ENCODE measurements around the gene TPST2. TPM values are rescaled to one million over a fixed set of nuclear protein-coding genes. Genes with fewer than 3 reads are reported as not detected.

TPST2 gene
- total RNA-seq, 4 donors from 2014 or later, result 26.8 to 47.9 (median 38.5) TPM

- Histone ChIP-seq H3K27ac (no peak overlapping the region), H3K27me3 (no peaks in the 10 kb centered on the region), H3K9me3 (no peaks in the 10 kb centered on the region), H3K4me1 (no peaks in the 10 kb centered on the region), H3K4me3 (no peak overlapping the region), H3K36me3 (no peaks in the 10 kb centered on the region)
- TF ChIP-seq POLR2A (IDR thresholded peaks at IDR 0.05) (no peak), CTCF (IDR thresholded peaks at IDR 0.05) (no peak)
- DNase-seq, result no peak
Measured at GRCh38 chr22:26559961-26560575, 29.9 kb downstream of the TPST2 start.

GRCh38 chr22:26558248-26558895 lies 31.6 kb downstream of the TPST2 start:
- no peaks in the 10 kb centered on the region for H3K9me3 ChIP-seq
- TF ChIP-seq POLR2A (IDR thresholded peaks at IDR 0.05), result no peak
- no peak for TF ChIP-seq CTCF (IDR thresholded peaks at IDR 0.05)
- no peak overlapping the region for H3K27ac ChIP-seq
- H3K4me1 ChIP-seq, result no peaks in the 10 kb centered on the region
- H3K4me3 ChIP-seq, result no peak overlapping the region
- no peaks in the 10 kb centered on the region for H3K27me3 ChIP-seq
- H3K36me3 ChIP-seq, result no peaks in the 10 kb centered on the region
- DNase-seq, result no peak

- no peak overlapping the region for H3K4me3 ChIP-seq
- H3K4me1 ChIP-seq, result no peaks in the 10 kb centered on the region
- no peaks in the 10 kb centered on the region for H3K27me3 ChIP-seq
- H3K27ac ChIP-seq, result no peak overlapping the region
- H3K36me3 ChIP-seq, result no peaks in the 10 kb centered on the region
- H3K9me3 ChIP-seq, result no peaks in the 10 kb centered on the region
- TF ChIP-seq CTCF (IDR thresholded peaks at IDR 0.05) (no peak), POLR2A (IDR thresholded peaks at IDR 0.05) (no peak)
- no peak for DNase-seq
Measured at GRCh38 chr22:26556904-26557303, 33.0 kb downstream of the TPST2 start.

GRCh38 chr22:26555478-26555877 lies 34.5 kb downstream of the TPST2 start:
- no peak overlapping the region for H3K27ac ChIP-seq

GRCh38 chr22:26554956-26555355 lies 35.0 kb downstream of the TPST2 start:
- Histone ChIP-seq H3K4me1 (no peaks in the 10 kb centered on the region), H3K4me3 (no peak overlapping the region), H3K9me3 (no peaks in the 10 kb centered on the region), H3K27me3 (no peaks in the 10 kb centered on the region), H3K27ac (no peak overlapping the region), H3K36me3 (no peaks in the 10 kb centered on the region)
- no peak for DNase-seq
- TF ChIP-seq CTCF (IDR thresholded peaks at IDR 0.05) (no peak), POLR2A (IDR thresholded peaks at IDR 0.05) (no peak)

More at GRCh38 chr22:26555478-26555877, 34.5 kb downstream of the TPST2 start:
- Histone ChIP-seq H3K27me3 (no peaks in the 10 kb centered on the region), H3K36me3 (no peaks in the 10 kb centered on the region), H3K4me3 (no peak overlapping the region), H3K4me1 (no peaks in the 10 kb centered on the region), H3K9me3 (no peaks in the 10 kb centered on the region)
- TF ChIP-seq CTCF (IDR thresholded peaks at IDR 0.05), result no peak
- no peak for TF ChIP-seq POLR2A (IDR thresholded peaks at IDR 0.05)
- no peak for DNase-seq

Measured in Peyer's patch (tissue), 4 donors.